ENCODE results near the gene NRARP. TPM values are rescaled to one million over a fixed set of nuclear protein-coding genes. Genes with fewer than 3 reads are reported as not detected.
A peak's percentile ranks its signal among the peaks of the same experiment; 100 is the strongest.

The NRARP gene
- total and polyA plus RNA-seq, 4 donors: 0.48 to 1.3 (median 0.93) TPM; not detected in 1

GRCh38 chr9:137293094-137293481, 9.0 kb downstream of the NRARP start:
- Histone ChIP-seq H3K27ac (ENCODE audit: low read depth in 1 of 2, low read length in 2 of 2) (no peak overlapping the region), H3K4me3 (ENCODE audit: low read depth in 1 of 3, low read length in 3 of 3) (no peak overlapping the region), H3K9ac (ENCODE audit: low read depth in 1 of 2, low read length in 2 of 2) (no peak overlapping the region), H3K27me3 (ENCODE audit: control insufficient read depth in 4 of 4, insufficient read depth in 4 of 4, low read length in 3 of 4) (no peaks in the 10 kb centered on the region), H3K9me3 (ENCODE audit: control insufficient read depth in 4 of 4, low read length in 3 of 4) (no peaks in the 10 kb centered on the region), H3K4me1 (ENCODE audit: control insufficient read depth in 4 of 4, insufficient read depth in 4 of 4, low read length in 3 of 4) (peaks cover 3 to 29% (median 16%) of the 10 kb centered on the region in 4 donors), H3K36me3 (ENCODE audit: control insufficient read depth in 4 of 4, insufficient read depth in 3 of 4, low read depth in 1 of 4, low read length in 3 of 4) (no peaks in the 10 kb centered on the region)
- TF ChIP-seq EGR1 (IDR thresholded peaks at IDR 0.05; ENCODE audit: low read depth in 2 of 2) (no peak), YY1 (IDR thresholded peaks at IDR 0.05) (no peak)
- no peak for DNase-seq (ENCODE audit: low spot score)
- WGBS: 82% methylated on average over 15 of the region's 15 CpGs

- DNase-seq (ENCODE audit: low spot score): peak; percentile 51
- peak; percentile 61 for TF ChIP-seq CTCF (IDR thresholded peaks at IDR 0.05; ENCODE audit: low read depth, low read length, missing input control)
- TF ChIP-seq NR2F2 (IDR thresholded peaks at IDR 0.05): no peak
- no peak for TF ChIP-seq JUND (IDR thresholded peaks at IDR 0.05)
- TF ChIP-seq FOXA1 (IDR thresholded peaks at IDR 0.05): no peak
- peak; percentile 82 to 88 for TF ChIP-seq RAD21 (IDR thresholded peaks at IDR 0.05)
- no peak for TF ChIP-seq HNF4G (IDR thresholded peaks at IDR 0.05)
- TF ChIP-seq HNF4A (conservative IDR thresholded peaks at IDR 0.05): no peak
- TF ChIP-seq SP1 (IDR thresholded peaks at IDR 0.05): no peak
Measured at GRCh38 chr9:137286975-137287383, 15.1 kb downstream of the NRARP start.

DNA sequence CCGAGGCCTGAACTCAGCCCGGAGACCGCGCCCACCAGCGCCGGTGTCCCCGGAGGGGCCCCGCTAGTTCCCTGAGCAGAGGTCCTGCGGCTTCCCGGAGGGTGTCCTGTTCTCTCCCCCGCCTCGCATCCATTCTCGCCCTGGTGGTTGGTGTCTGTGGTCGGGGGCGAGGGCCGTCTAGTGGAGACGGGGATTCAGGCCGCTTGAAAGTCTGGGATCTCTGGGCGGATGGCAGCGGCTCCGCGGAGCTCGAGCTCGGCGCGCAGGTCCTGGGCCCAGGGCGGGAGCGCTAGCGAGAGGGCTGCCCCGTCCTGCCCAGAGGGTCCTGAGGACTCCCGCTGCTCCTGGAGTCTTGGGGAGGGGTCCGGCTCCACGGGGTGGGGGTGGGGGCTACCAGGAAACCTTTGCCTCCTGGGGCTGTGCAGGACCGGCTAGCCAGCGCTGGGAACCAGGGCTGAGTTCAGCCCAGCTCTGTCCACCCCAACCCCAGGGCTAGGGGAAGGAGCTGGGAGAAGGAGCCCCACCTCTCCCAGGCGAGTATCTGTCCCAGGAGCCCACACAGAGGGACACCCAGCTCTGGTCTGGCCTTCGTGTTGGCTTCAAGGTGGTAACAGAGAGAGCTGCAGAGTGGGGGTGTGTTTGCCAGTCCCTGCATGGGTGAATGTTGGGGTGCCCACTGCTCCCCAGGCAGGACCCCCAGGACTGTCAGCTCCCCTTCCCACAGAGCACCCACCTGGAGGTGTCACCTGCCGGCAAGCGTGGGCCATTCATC, 20.5 kb downstream of the NRARP start:
- H3K27me3 ChIP-seq (ENCODE audit: control insufficient read depth in 4 of 4, insufficient read depth in 4 of 4, low read length in 3 of 4): no peaks in the 10 kb centered on the region
- peaks cover under 1 to 5% (median 3%) of the 10 kb centered on the region in 4 donors for H3K4me1 ChIP-seq (ENCODE audit: control insufficient read depth in 4 of 4, insufficient read depth in 4 of 4, low read length in 3 of 4)
- H3K9me3 ChIP-seq (ENCODE audit: control insufficient read depth in 4 of 4, low read length in 3 of 4): no peaks in the 10 kb centered on the region
- 80% methylated on average over 39 of the region's 39 CpGs for WGBS
- H3K9ac ChIP-seq (ENCODE audit: low read depth in 1 of 2, low read length in 2 of 2): no peak overlapping the region
- no peak for TF ChIP-seq RAD21 (IDR thresholded peaks at IDR 0.05)
- TF ChIP-seq REST (IDR thresholded peaks at IDR 0.05): no peak
- no peak for TF ChIP-seq HNF4G (IDR thresholded peaks at IDR 0.05)
- H3K27ac ChIP-seq (ENCODE audit: low read depth in 1 of 2, low read length in 2 of 2): no peak overlapping the region
- DNase-seq (ENCODE audit: low spot score): no peak
- no peaks in the 10 kb centered on the region for H3K36me3 ChIP-seq (ENCODE audit: control insufficient read depth in 4 of 4, insufficient read depth in 3 of 4, low read depth in 1 of 4, low read length in 3 of 4)
- no peak overlapping the region for H3K4me3 ChIP-seq (ENCODE audit: low read depth in 1 of 3, low read length in 3 of 3)

More at GRCh38 chr9:137286975-137287383, 15.1 kb downstream of the NRARP start:
- H3K9me3 ChIP-seq (ENCODE audit: control insufficient read depth in 4 of 4, low read length in 3 of 4): no peaks in the 10 kb centered on the region
- H3K4me1 ChIP-seq (ENCODE audit: control insufficient read depth in 4 of 4, insufficient read depth in 4 of 4, low read length in 3 of 4): no peaks in the 10 kb centered on the region
- H3K27ac ChIP-seq (ENCODE audit: low read depth in 1 of 2, low read length in 2 of 2): no peak overlapping the region
- H3K36me3 ChIP-seq (ENCODE audit: control insufficient read depth in 4 of 4, insufficient read depth in 3 of 4, low read depth in 1 of 4, low read length in 3 of 4): no peaks in the 10 kb centered on the region
- no peak overlapping the region for H3K9ac ChIP-seq (ENCODE audit: low read depth in 1 of 2, low read length in 2 of 2)
- H3K4me3 ChIP-seq (ENCODE audit: low read depth in 1 of 3, low read length in 3 of 3): no peak overlapping the region
- H3K27me3 ChIP-seq (ENCODE audit: control insufficient read depth in 4 of 4, insufficient read depth in 4 of 4, low read length in 3 of 4): no peaks in the 10 kb centered on the region
- 46% methylated on average over 14 of the region's 14 CpGs for WGBS

Data from liver (tissue), 9 donors.